HCT116 (cell line): ENCODE measurements around the gene PAPOLB.

Experiments
- CTCF ChIP-seq, 3 experiments: fragments of 200-600 bp in 1 of 3; sonication (generic) in 1 of 3; IDR thresholded peaks in 2 of 3; conservative IDR thresholded peaks in 1 of 3; 2 replicates each; pipeline ENCODE4 v1.5.1; 2012 to 2017; ENCODE audit warnings: low read depth in 2 of 3, low read length in 2 of 3, antibody characterized with exemption in 1 of 3, borderline replicate concordance in 1 of 3, control low read depth in 1 of 3, mild to moderate bottlenecking in 1 of 3, mixed read lengths in 1 of 3, mixed run types in 1 of 3, moderate library complexity in 1 of 3; ENCODE audit not compliant: insufficient read depth in 1 of 3
- EGR1 ChIP-seq: IDR thresholded peaks from 2 replicates; pipeline ENCODE4 v1.6.1; 2012; ENCODE audit warnings: low read depth
- EZH2 ChIP-seq: fragments of 200-600 bp; sonication (generic); IDR thresholded peaks from 2 replicates; pipeline ENCODE4 v1.6.1; 2017; ENCODE audit warnings: antibody characterized with exemption, mixed run types
- JUND ChIP-seq: IDR thresholded peaks from 2 replicates; pipeline ENCODE4 v1.6.1; 2012
- MAX ChIP-seq: IDR thresholded peaks from 2 replicates; pipeline ENCODE4 v1.6.1; 2012
- POLR2A ChIP-seq: IDR thresholded peaks from 2 replicates; pipeline ENCODE4 v1.7.0; 2011; ENCODE audit warnings: borderline replicate concordance; ENCODE audit not compliant: insufficient read depth, insufficient read length; ENCODE audit errors: extremely low read depth
- SRF ChIP-seq: IDR thresholded peaks from 2 replicates; pipeline ENCODE4 v1.6.1; 2012; ENCODE audit warnings: low read depth
- YY1 ChIP-seq: IDR thresholded peaks from 2 replicates; pipeline ENCODE4 v1.6.1; 2011; ENCODE audit warnings: low read length, low read depth, moderate library complexity, mild to moderate bottlenecking; ENCODE audit not compliant: insufficient replicate concordance; ENCODE audit errors: extremely low read depth

GRCh38 chr7:4861227-4861626 is 603 bp downstream of the PAPOLB start:
- TF ChIP-seq CTCF (IDR thresholded peaks at IDR 0.05 in 2 of 3, conservative IDR thresholded peaks at IDR 0.05 in 1 of 3; ENCODE audit: borderline replicate concordance in 1 of 3, insufficient read depth in 1 of 3, low read depth in 2 of 3, low read length in 2 of 3) (no peak), EGR1 (no peak), YY1 (no peak), POLR2A (no peak), SRF (no peak), JUND (no peak), EZH2 (no peak), MAX (no peak)
